Raji (cell line): ENCODE results near the gene FAF1.

Source experiments
- POLR2A ChIP-seq: IDR thresholded peaks from 2 replicates; pipeline ENCODE4 v1.6.1; 2011; ENCODE audit warnings: low read depth, low read length, control low read depth; ENCODE audit not compliant: insufficient read depth

The FAF1 gene

GRCh38 chr1:50421768-50422674, 538.0 kb downstream of the FAF1 start:
- TF ChIP-seq POLR2A, result no peak

- TF ChIP-seq POLR2A, result no peak
These were observed 538.7 kb downstream of the FAF1 start for GRCh38 chr1:50421366-50421748.

- TF ChIP-seq POLR2A, result no peak
These were observed 539.2 kb downstream of the FAF1 start for GRCh38 chr1:50420689-50421365.

- TF ChIP-seq POLR2A, result no peak
These were observed 540.0 kb downstream of the FAF1 start for GRCh38 chr1:50419907-50420677.

- TF ChIP-seq POLR2A, result no peak
These were observed 540.7 kb downstream of the FAF1 start for GRCh38 chr1:50419192-50419906.

- no peak for TF ChIP-seq POLR2A
These were observed 541.4 kb downstream of the FAF1 start for GRCh38 chr1:50418600-50419109.

GRCh38 chr1:50417946-50418599, 542.0 kb downstream of the FAF1 start:
- no peak for TF ChIP-seq POLR2A

- no peak for TF ChIP-seq POLR2A
These were observed 542.6 kb downstream of the FAF1 start for GRCh38 chr1:50417507-50417906.

GRCh38 chr1:50416553-50417453, 543.3 kb downstream of the FAF1 start:
- TF ChIP-seq POLR2A, result no peak

GRCh38 chr1:50416150-50416527, 543.9 kb downstream of the FAF1 start:
- TF ChIP-seq POLR2A, result no peak

- no peak for TF ChIP-seq POLR2A
These were observed 544.6 kb downstream of the FAF1 start for GRCh38 chr1:50415235-50416149.

- TF ChIP-seq POLR2A, result no peak
These were observed 545.2 kb downstream of the FAF1 start for GRCh38 chr1:50414853-50415234.
